BLaER1 (cell line): ENCODE results near the gene SLC6A5.

Experiments used
- H3K27ac ChIP-seq: shearing (Covaris generic); formaldehyde crosslinking; 2 replicates; pipeline ENCODE4 v1.8.1; 2022
- H3K27me3 ChIP-seq: shearing (Covaris generic); formaldehyde crosslinking; 2 replicates; pipeline ENCODE4 v1.8.1; 2022
- H3K36me3 ChIP-seq: shearing (Covaris generic); formaldehyde crosslinking; 2 replicates; pipeline ENCODE4 v1.8.1; 2022
- H3K4me1 ChIP-seq: shearing (Covaris generic); formaldehyde crosslinking; 2 replicates; pipeline ENCODE4 v1.8.1; 2022
- H3K4me2 ChIP-seq: shearing (Covaris generic); formaldehyde crosslinking; 2 replicates; pipeline ENCODE4 v1.8.1; 2022
- H3K4me3 ChIP-seq: shearing (Covaris generic); formaldehyde crosslinking; 2 replicates; pipeline ENCODE4 v1.8.1; 2022
- H3K9ac ChIP-seq: shearing (Covaris generic); formaldehyde crosslinking; 2 replicates; pipeline ENCODE4 v1.8.1; 2022
- H3K9me3 ChIP-seq: shearing (Covaris generic); formaldehyde crosslinking; 2 replicates; pipeline ENCODE4 v1.8.1; 2022
- H4K20me1 ChIP-seq: shearing (Covaris generic); formaldehyde crosslinking; 2 replicates; pipeline ENCODE4 v1.8.1; 2022
- Cebpa-rat ChIP-seq: shearing (Covaris generic); IDR thresholded peaks from 2 replicates; pipeline ENCODE4 v1.8.1; 2022

SLC6A5 gene

GRCh38 chr11:20688761-20689160, 89.4 kb downstream of the SLC6A5 start:
- Histone ChIP-seq H3K27ac (no peak overlapping the region), H3K9me3 (no peaks in the 10 kb centered on the region), H3K36me3 (no peaks in the 10 kb centered on the region), H3K27me3 (no peaks in the 10 kb centered on the region), H3K9ac (no peak overlapping the region), H3K4me3 (no peak overlapping the region), H3K4me1 (no peaks in the 10 kb centered on the region), H3K4me2 (no peak overlapping the region), H4K20me1 (no peaks in the 10 kb centered on the region)
- TF ChIP-seq Cebpa-rat: no peak

GRCh38 chr11:20707876-20708275, 108.5 kb downstream of the SLC6A5 start:
- no peak for TF ChIP-seq Cebpa-rat

More at GRCh38 chr11:20707876-20708275, 108.5 kb downstream of the SLC6A5 start:
- Histone ChIP-seq H3K4me1 (no peaks in the 10 kb centered on the region), H3K9ac (no peak overlapping the region), H4K20me1 (no peaks in the 10 kb centered on the region), H3K9me3 (peaks cover 17% of the 10 kb centered on the region; the same call in 1 of the 2 replicates), H3K27ac (no peak overlapping the region), H3K36me3 (no peaks in the 10 kb centered on the region), H3K4me2 (no peak overlapping the region), H3K27me3 (no peaks in the 10 kb centered on the region), H3K4me3 (no peak overlapping the region)
